Gastrocnemius medialis (tissue), 4 donors: Measurements from ENCODE around the gene IGF1R. TPM values are rescaled to one million over a fixed set of nuclear protein-coding genes. Genes with fewer than 3 reads are reported as not detected.

Experiments used
- ATAC-seq, 2 donors: fragments of 150-250 bp; one replicate each; pipeline ENCODE4 v1.9.1; 2016
- DNase-seq, 2 donors: peaks; one replicate each; pipeline ENCODE4 v3.0.0-alpha.2; 2019
- H3K27ac ChIP-seq, 4 donors: fragments of 200-600 bp; sonication (generic); 1 replicate in 1 of 4; 2 replicates in 3 of 4; pipeline ENCODE4 v1.5.1; 2016 to 2018; ENCODE audit warnings: mild to moderate bottlenecking in 2 of 4, moderate library complexity in 1 of 4
- H3K27me3 ChIP-seq, 3 donors: fragments of 200-600 bp; sonication (generic) in 2 of 3; 1 replicate in 1 of 3; 2 replicates in 2 of 3; pipeline versions ENCODE4 v1.5.1 to v1.6.0; 2016 to 2019; ENCODE audit warnings: mild to moderate bottlenecking in 1 of 3, moderate library complexity in 1 of 3
- H3K36me3 ChIP-seq, 2 donors: fragments of 200-600 bp; sonication (generic) in 1 of 2; one replicate each; pipeline ENCODE4 v1.5.1; 2017 to 2018
- H3K4me1 ChIP-seq, 2 donors: fragments of 200-600 bp; sonication (generic) in 1 of 2; one replicate each; pipeline ENCODE4 v1.5.1; 2016 to 2017; ENCODE audit warnings: mild to moderate bottlenecking in 2 of 2
- H3K4me3 ChIP-seq, 4 donors: fragments of 200-600 bp; sonication (generic) in 3 of 4; 1 replicate in 1 of 4; 2 replicates in 3 of 4; pipeline ENCODE4 v1.5.1; 2016 to 2019; ENCODE audit warnings: mild to moderate bottlenecking in 2 of 4
- H3K9me3 ChIP-seq, 3 donors: fragments of 200-600 bp; sonication (generic) in 2 of 3; 1 replicate in 1 of 3; 2 replicates in 2 of 3; pipeline ENCODE4 v1.5.1; 2016 to 2019
- CTCF ChIP-seq, 5 experiments: fragments of 450-650 bp in 3 of 5; fragments of 200-600 bp in 2 of 5; sonication (generic) in 2 of 5; IDR thresholded peaks in 4 of 5; conservative IDR thresholded peaks in 1 of 5; 1 replicate in 4 of 5; 2 replicates in 1 of 5; pipeline ENCODE4 v1.5.1; 2016 to 2019; ENCODE audit warnings: antibody characterized with exemption in 5 of 5, mild to moderate bottlenecking in 3 of 5, moderate library complexity in 3 of 5
- POLR2A ChIP-seq, 2 donors: fragments of 450-650 bp; IDR thresholded peaks; one replicate each; pipeline ENCODE4 v1.6.1; 2017; ENCODE audit warnings: antibody characterized with exemption in 2 of 2, mild to moderate bottlenecking in 2 of 2, moderate library complexity in 2 of 2
- in situ Hi-C, 4 donors: fragments of 200-750 bp; cut with MboI; loops; one replicate each; pipeline versions ENCODE4 v1.15.0 to v1.8.0; 2017; ENCODE audit warnings: low sequenced_read_pairs in 4 of 4
- intact Hi-C: fragments of 100-400 bp; cut with DNase I; formaldehyde crosslinking; loops from one replicate; pipeline ENCODE4 v1.15.1; 2023; ENCODE audit warnings: low total_unique reads
- total RNA-seq, 4 donors: library from RNA; depleted of rRNA; stranded (reverse); fragments of >200 nt; gene quantifications; one replicate each; pipeline versions ENCODE4 v1.1.0 to v1.2.3, GENCODE V29; 2016

Gene IGF1R
- total RNA-seq, 4 donors from 2014 or later, result 10.1 to 50.4 (median 12.3) TPM

- no peaks in the 10 kb centered on the region for H3K27me3 ChIP-seq
- H3K9me3 ChIP-seq, result no peaks in the 10 kb centered on the region
- intact Hi-C loops (loop anchor here (1.0 kb wide), 1 partner anchor 206 kb away; the partner anchor contains the start of gene IGF1R), in situ Hi-C loops (no loop called here)
- no peaks in the 10 kb centered on the region for H3K36me3 ChIP-seq
- peak overlapping the region; percentile 78 to 82 (median 80) for H3K27ac ChIP-seq
- H3K4me1 ChIP-seq, result peaks cover 18 to 51% of the 10 kb centered on the region in 2 donors
- no peak for TF ChIP-seq CTCF (IDR thresholded peaks at IDR 0.05 in 4 of 5, conservative IDR thresholded peaks at IDR 0.05 in 1 of 5)
- no peak for TF ChIP-seq POLR2A (IDR thresholded peaks at IDR 0.05)
- ATAC-seq (no peak), DNase-seq (no peak)
- H3K4me3 ChIP-seq, result peak overlapping the region in 3 of 4 donors; percentile 11 to 83 (median 63)
Measured at GRCh38 chr15:98853617-98854420, 205.5 kb downstream of the IGF1R start.

- Histone ChIP-seq H3K4me3 (no peak overlapping the region), H3K9me3 (no peaks in the 10 kb centered on the region), H3K4me1 (peaks cover 18 to 51% of the 10 kb centered on the region in 2 donors), H3K36me3 (no peaks in the 10 kb centered on the region), H3K27ac (no peak overlapping the region), H3K27me3 (no peaks in the 10 kb centered on the region)
- ATAC-seq (no peak), DNase-seq (no peak)
- in situ Hi-C loops (no loop called here), intact Hi-C loops (no loop called here)
- no peak for TF ChIP-seq POLR2A (IDR thresholded peaks at IDR 0.05)
- no peak for TF ChIP-seq CTCF (IDR thresholded peaks at IDR 0.05 in 4 of 5, conservative IDR thresholded peaks at IDR 0.05 in 1 of 5)
Measured at GRCh38 chr15:98854496-98854895, 206.2 kb downstream of the IGF1R start.

GRCh38 chr15:98855067-98855814 lies 206.9 kb downstream of the IGF1R start:
- no peak for DNase-seq
- ATAC-seq, result no peak
- in situ Hi-C loops (no loop called here), intact Hi-C loops (no loop called here)
- Histone ChIP-seq H3K36me3 (no peaks in the 10 kb centered on the region), H3K4me3 (no peak overlapping the region), H3K27me3 (no peaks in the 10 kb centered on the region), H3K9me3 (no peaks in the 10 kb centered on the region), H3K27ac (no peak overlapping the region), H3K4me1 (peaks cover 18 to 54% of the 10 kb centered on the region in 2 donors)
- no peak for TF ChIP-seq POLR2A (IDR thresholded peaks at IDR 0.05)
- TF ChIP-seq CTCF (IDR thresholded peaks at IDR 0.05 in 4 of 5, conservative IDR thresholded peaks at IDR 0.05 in 1 of 5), result no peak

- intact Hi-C loops (no loop called here), in situ Hi-C loops (no loop called here)
- H3K4me3 ChIP-seq, result no peak overlapping the region
- DNase-seq (no peak), ATAC-seq (no peak)
- H3K27me3 ChIP-seq, result no peaks in the 10 kb centered on the region
- no peaks in the 10 kb centered on the region for H3K36me3 ChIP-seq
- peaks cover 13 to 47% of the 10 kb centered on the region in 2 donors for H3K4me1 ChIP-seq
- TF ChIP-seq POLR2A (IDR thresholded peaks at IDR 0.05) (no peak), CTCF (IDR thresholded peaks at IDR 0.05 in 4 of 5, conservative IDR thresholded peaks at IDR 0.05 in 1 of 5) (no peak)
- no peaks in the 10 kb centered on the region for H3K9me3 ChIP-seq
- no peak overlapping the region for H3K27ac ChIP-seq
Measured at GRCh38 chr15:98855815-98856531, 207.6 kb downstream of the IGF1R start.
